HG03039 (cell line): ENCODE measurements around the gene PRRC2B.

Source experiments
- ATAC-seq: cut with Tn5 transposase; IDR thresholded peaks from one replicate; pipeline ENCODE4 v1.9.1; 2021; ENCODE audit warnings: mild to moderate bottlenecking, moderate library complexity; ENCODE audit not compliant: unreplicated experiment

PRRC2B gene

GRCh38 chr9:131407717-131408195 is 13.9 kb downstream of the PRRC2B start:
- no peak for ATAC-seq

DNA sequence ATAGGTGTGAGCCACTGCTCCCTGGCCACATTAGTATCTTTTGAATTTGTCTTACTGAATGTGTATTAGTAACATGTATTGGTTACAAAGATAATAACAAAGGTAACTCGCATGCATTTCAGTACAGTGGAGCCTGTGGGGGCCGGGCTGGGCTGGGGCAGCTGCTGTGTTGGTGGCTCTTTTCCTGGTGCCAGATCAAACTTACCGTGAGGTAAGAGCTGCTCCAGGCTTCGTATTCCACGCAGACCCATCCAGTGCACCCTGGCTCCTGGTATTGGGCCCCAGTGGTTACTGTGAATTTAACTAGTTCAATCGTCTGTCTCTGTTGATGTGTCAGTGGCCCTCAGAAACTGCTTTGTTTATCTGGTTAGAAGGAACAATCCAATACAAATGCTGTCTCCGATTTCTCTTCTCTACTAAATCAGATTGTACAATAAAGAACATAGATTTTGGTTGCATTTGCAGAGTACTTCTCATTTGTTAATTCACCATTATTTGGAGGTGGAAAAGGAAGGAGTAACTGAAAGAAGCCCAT is 15.6 kb downstream of the PRRC2B start:
- ATAC-seq, result no peak

GRCh38 chr9:131410044-131410491 is 16.2 kb downstream of the PRRC2B start:
- ATAC-seq, result no peak

- no peak for ATAC-seq
Measured at GRCh38 chr9:131411719-131412681, 18.1 kb downstream of the PRRC2B start.

GRCh38 chr9:131416509-131416908 is 22.6 kb downstream of the PRRC2B start:
- ATAC-seq, result no peak

DNA sequence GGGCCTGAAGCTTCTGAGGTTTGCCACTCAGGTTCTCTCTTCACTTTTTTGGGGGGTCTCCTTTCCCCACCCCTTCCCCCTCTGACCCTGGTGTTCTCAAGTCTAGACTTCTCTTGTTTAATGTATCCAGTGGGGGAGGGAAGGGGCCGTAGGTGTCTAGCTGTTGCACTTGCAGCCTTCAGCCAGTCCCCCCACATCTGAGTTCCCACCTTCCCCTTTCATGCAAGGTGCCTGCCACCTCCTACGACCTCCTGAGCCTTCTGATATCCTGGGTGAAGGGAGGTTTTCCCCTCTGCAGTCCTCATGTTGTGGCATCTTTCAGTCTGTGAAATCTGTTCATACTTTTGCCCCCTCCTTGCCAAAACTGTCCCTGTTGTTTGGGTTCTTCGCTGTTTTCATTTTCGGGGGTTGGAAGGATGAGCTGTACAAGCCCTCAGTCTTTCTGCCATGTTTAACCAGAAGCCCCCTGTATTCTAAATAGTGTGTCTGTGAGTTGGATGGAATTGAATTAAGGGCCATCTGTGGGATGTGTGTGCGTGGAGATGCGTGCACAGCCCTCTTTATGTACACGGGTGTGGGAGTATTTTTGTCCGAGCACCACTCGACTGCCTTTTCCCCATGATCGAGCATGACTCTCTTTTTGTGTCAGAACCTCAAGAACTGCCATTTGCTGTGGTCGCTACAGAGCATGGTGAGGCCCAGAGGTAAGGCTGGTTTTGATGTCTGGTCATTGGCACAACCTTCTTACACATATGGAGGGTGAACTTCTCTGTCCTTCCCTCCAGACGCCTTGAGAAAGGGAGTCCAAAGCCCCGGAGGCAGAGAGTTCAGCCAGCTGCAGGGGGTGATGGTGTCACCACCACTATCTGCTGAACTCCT is 23.6 kb downstream of the PRRC2B start:
- peak; percentile 45 for ATAC-seq

DNA sequence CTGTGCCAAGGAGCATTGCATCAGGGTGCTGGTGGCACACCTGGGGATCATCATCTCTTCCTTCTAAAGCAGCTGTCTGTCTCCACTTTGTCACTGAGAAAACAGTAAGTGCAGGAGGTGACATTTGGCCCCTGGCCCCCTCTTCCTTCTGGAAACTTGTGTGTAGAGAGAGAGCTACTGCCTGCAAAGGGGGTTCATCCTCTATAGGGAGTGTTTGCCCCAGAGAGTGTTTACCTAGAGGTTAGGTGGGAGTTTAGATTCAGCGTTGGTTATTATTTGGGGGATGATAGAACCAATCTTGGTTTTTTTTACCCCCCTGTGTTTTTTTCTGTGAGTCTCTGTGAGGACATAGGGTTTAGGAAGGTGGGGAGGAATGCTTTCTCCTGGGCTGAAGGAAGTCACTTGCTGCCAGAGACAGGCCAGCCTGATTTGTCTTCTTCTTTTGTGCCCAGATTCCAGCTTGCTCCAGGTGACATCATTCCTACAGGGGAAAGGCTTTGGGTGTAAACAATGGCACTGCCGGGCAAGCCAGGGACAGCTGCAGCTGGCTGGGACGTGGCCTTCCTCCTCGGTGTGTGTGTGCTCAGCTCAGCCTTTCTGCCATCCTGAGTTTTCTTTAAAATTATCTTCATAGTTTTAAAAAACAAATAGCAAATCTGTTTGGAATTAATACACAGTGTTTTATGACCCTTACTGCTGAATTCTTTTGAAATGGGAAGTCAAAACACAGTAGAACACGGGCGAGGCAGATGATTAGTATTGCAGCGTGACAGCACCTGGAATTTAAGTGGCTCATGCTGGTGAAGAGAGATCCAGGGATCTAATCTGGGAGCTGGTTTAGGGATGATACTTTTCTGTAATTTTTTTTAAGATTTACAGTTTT is 24.5 kb downstream of the PRRC2B start:
- ATAC-seq, result no peak

GRCh38 chr9:131419026-131419614 is 25.2 kb downstream of the PRRC2B start:
- no peak for ATAC-seq

DNA sequence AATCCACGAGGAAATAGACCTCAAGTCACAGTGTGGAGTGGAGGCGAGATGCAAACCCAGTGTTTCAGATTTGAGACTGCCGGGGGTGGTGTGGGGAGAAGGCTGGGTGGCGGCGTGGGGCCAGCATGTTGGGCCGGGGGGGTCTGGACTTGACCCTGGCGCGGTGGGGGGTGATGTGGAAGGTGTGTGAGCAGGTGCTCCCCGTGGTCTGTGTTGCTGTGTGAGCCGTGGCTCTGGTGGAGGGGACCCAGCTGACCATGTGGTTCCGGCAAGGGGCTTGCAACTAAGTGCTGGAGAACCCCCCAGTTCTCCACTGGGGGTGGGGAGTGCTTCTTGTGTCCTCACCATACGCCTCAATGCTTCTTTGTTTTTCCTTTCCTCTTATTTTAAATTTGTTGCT is 25.8 kb downstream of the PRRC2B start:
- no peak for ATAC-seq

GRCh38 chr9:131420980-131421624 is 27.2 kb downstream of the PRRC2B start:
- no peak for ATAC-seq

GRCh38 chr9:131421691-131422090 is 27.8 kb downstream of the PRRC2B start:
- ATAC-seq, result no peak

GRCh38 chr9:131422241-131422792 is 28.4 kb downstream of the PRRC2B start:
- ATAC-seq, result no peak

- ATAC-seq, result no peak
Measured at GRCh38 chr9:131423171-131423581, 29.3 kb downstream of the PRRC2B start.

GRCh38 chr9:131426545-131426944 is 32.7 kb downstream of the PRRC2B start:
- ATAC-seq, result no peak

DNA sequence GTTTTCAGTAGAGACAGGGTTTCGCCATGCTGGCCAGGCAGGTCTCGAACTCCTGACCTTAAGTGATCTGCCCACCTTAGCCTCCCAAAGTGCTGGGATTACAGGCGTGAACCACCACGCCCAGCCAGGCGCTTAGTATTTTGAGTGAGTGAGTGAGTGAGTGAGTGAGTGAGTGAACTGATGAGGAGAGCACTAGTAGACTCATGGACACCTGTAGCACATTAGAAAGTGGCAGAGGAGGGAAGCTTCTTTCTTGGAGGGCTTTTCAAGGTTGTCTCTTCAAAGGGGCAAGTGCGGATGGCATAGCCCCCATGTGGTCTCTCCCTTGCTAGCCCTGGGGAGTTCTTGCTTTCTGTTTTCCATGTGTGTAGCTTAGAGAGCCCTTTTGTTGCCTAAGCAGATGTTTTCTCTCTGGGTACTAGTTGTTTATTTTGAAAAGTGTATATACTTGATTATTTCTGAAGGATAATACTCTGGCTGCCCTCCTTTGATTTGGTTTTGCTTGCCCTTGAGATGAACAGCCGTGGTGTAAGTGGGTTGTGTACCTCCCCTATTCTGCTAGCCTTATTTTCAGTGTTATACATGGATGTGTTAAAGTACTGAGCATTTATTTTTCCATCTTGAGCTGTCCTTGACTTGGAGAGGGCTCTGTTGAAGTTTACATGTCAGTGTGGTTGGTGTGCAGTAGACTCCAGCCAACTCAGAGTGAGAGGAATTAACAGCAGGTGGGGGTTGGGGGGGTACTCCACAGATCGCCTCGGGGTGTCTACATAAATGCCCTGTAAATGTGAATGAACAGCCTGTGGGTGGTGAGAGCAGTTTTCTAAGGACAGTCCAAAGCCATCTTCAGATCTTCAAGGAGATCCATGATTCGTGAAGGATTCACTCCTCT is 35.5 kb downstream of the PRRC2B start:
- ATAC-seq, result no peak

DNA sequence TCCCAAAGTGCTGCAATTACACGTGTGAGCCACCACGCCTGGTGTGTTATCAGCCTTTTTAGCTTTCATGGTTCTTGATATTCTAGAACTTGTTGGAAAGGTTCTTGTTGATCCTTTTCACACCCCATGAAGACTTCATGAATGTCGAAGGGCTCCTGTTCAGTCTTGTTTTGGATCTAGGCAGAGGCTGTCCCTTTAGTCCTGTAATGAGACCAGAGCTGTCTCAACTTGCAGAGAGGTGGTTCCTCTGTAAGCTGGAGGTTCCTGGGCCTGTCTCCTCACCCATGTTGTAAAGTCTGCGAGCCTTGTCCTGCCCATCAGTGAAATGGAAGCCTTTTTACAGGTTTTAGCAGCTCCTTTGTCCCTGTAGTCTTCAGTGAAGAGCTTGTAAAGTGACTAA is 38.2 kb downstream of the PRRC2B start:
- no peak for ATAC-seq

GRCh38 chr9:131432597-131433301 is 38.9 kb downstream of the PRRC2B start:
- no peak for ATAC-seq
